ENCODE results near the gene LCN6. TPM values are rescaled to one million over a fixed set of nuclear protein-coding genes. Genes with fewer than 3 reads are reported as not detected.

The LCN6 gene
- total and polyA plus RNA-seq, 9 of the 15 experiments (the other 6 are each of a cell fraction or from before 2014, with no cell fraction given) = 0.10 to 0.45 (median 0.37) TPM; not detected in 5

GRCh38 chr9:136711751-136712689, 36.3 kb downstream of the LCN6 start, which contains the start of gene DIPK1B (continued):
- TF ChIP-seq ARID3B (CRISPR knock-in tag; IDR thresholded peaks at IDR 0.05; ENCODE audit: borderline replicate concordance) (no peak), GTF2A2 (tag; IDR thresholded peaks at IDR 0.05) (no peak), NONO (IDR thresholded peaks at IDR 0.05; ENCODE audit: low read depth in 2 of 2, low read length in 1 of 2) (no peak), ELF2 (CRISPR knock-in tag; IDR thresholded peaks at IDR 0.05) (no peak), ZNF3 (CRISPR knock-in tag; IDR thresholded peaks at IDR 0.05) (no peak), KLF10 (CRISPR knock-in tag; IDR thresholded peaks at IDR 0.05) (no peak), ZBTB5 (IDR thresholded peaks at IDR 0.05) (no peak), PCBP1 (IDR thresholded peaks at IDR 0.05; ENCODE audit: low read depth, low read length, poor library complexity, severe bottlenecking) (peak; percentile 8), CREB1 (IDR thresholded peaks at IDR 0.05) (no peak), CREB1 (CRISPR knock-in tag; IDR thresholded peaks at IDR 0.05) (peak; percentile 34; the same call in 1 of the 2 replicates), LCOR (CRISPR knock-in tag; IDR thresholded peaks at IDR 0.05) (no peak), HMGXB4 (CRISPR knock-in tag; IDR thresholded peaks at IDR 0.05) (no peak), ZNF436 (CRISPR knock-in tag; IDR thresholded peaks at IDR 0.05) (no peak), RBM15 (IDR thresholded peaks at IDR 0.05; ENCODE audit: insufficient read depth, low read length) (no peak), ZNF699 (CRISPR knock-in tag; IDR thresholded peaks at IDR 0.05; ENCODE audit: insufficient replicate concordance) (no peak), GMEB1 (CRISPR knock-in tag; IDR thresholded peaks at IDR 0.05) (no peak)

Data from K562 (cell line).